ENCODE measurements around the gene WDR27.

The WDR27 gene

DNA sequence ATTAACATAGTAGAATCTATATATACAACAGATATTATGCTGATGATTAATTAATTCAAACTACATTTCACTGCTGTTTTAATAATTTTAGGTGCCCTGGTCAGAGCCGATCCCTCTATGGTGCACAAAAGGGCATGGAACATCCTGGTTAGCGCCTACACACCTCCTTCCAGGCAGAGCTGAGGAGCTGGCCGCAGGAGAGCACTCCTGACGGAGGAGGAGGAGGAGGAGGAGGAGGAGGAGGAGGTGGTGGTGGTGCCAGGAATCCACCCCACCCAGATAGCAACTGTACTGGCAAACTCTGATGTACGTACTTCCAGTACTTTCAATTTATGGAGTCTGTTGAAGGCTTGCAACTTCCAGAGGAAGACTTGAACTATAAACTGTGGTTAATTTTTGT is 244.1 kb downstream of the WDR27 start:
- CTCF ChIA-PET, result no interaction called here
- no peaks in the 10 kb centered on the region for H3K36me3 ChIP-seq (ENCODE audit: control insufficient read depth in 2 of 2, insufficient read depth in 1 of 2, low read length in 2 of 2)
- H3K9me3 ChIP-seq (ENCODE audit: control insufficient read depth, insufficient read depth, low read depth, low read length), result no peaks in the 10 kb centered on the region
- POLR2A ChIA-PET, result no interaction called here
- TF ChIP-seq ZNF626 (tag by site-specific recombination; IDR thresholded peaks at IDR 0.05), result no peak
- no peak for TF ChIP-seq ZNF639 (tag by site-specific recombination; IDR thresholded peaks at IDR 0.05)
- no peak for TF ChIP-seq ZBTB7A (tag by site-specific recombination; IDR thresholded peaks at IDR 0.05; ENCODE audit: low read depth)
- TF ChIP-seq ELK4 (IDR thresholded peaks at IDR 0.05; ENCODE audit: borderline replicate concordance, low read depth, low read length), result no peak
- no peak for TF ChIP-seq PRDM1 (tag by site-specific recombination; IDR thresholded peaks at IDR 0.05)
- no peak for TF ChIP-seq SP3 (tag by site-specific recombination; IDR thresholded peaks at IDR 0.05)
- TF ChIP-seq ZSCAN30 (tag by site-specific recombination; IDR thresholded peaks at IDR 0.05), result no peak
- no peaks in the 10 kb centered on the region for H3K4me1 ChIP-seq (ENCODE audit: control insufficient read depth, insufficient read depth, low read length)
- no peak overlapping the region for H3K4me3 ChIP-seq (ENCODE audit: low read depth, low read length)
- no peak overlapping the region for H3K27ac ChIP-seq (ENCODE audit: extremely low read depth, low read depth, low read length)

- no peak overlapping the region for H3K27ac ChIP-seq (ENCODE audit: extremely low read depth, low read depth, low read length)
- H3K36me3 ChIP-seq (ENCODE audit: control insufficient read depth in 2 of 2, insufficient read depth in 1 of 2, low read length in 2 of 2), result no peaks in the 10 kb centered on the region
- TF ChIP-seq IKZF3 (tag by site-specific recombination; IDR thresholded peaks at IDR 0.05) (no peak), ZNF670 (tag by site-specific recombination; IDR thresholded peaks at IDR 0.05; ENCODE audit: low read depth) (no peak)
- H3K9me3 ChIP-seq (ENCODE audit: control insufficient read depth, insufficient read depth, low read depth, low read length), result no peaks in the 10 kb centered on the region
- H3K4me3 ChIP-seq (ENCODE audit: low read depth, low read length), result no peak overlapping the region
- H3K4me1 ChIP-seq (ENCODE audit: control insufficient read depth, insufficient read depth, low read length), result 0 out of 2 replicates have a peak, but pooled peaks cover 2% of the 10 kb centered on the region
- ChIA-PET CTCF (no interaction called here), POLR2A (no interaction called here)
Measured at GRCh38 chr6:169456840-169457239, 245.0 kb downstream of the WDR27 start.

GRCh38 chr6:169455470-169455869 is 246.4 kb downstream of the WDR27 start:
- POLR2A ChIA-PET, result no interaction called here
- Histone ChIP-seq H3K9me3 (ENCODE audit: control insufficient read depth, insufficient read depth, low read depth, low read length) (no peaks in the 10 kb centered on the region), H3K27ac (ENCODE audit: extremely low read depth, low read depth, low read length) (no peak overlapping the region), H3K4me1 (ENCODE audit: control insufficient read depth, insufficient read depth, low read length) (0 out of 2 replicates have a peak, but pooled peaks cover 2% of the 10 kb centered on the region), H3K36me3 (ENCODE audit: control insufficient read depth in 2 of 2, insufficient read depth in 1 of 2, low read length in 2 of 2) (no peaks in the 10 kb centered on the region), H3K4me3 (ENCODE audit: low read depth, low read length) (no peak overlapping the region)
- no peak for TF ChIP-seq ZNF266 (tag by site-specific recombination; IDR thresholded peaks at IDR 0.05; ENCODE audit: low read depth)
- no peak for TF ChIP-seq ZFP69B (tag by site-specific recombination; IDR thresholded peaks at IDR 0.05)
- no peak for TF ChIP-seq SCRT2 (tag by site-specific recombination; IDR thresholded peaks at IDR 0.05)
- no peak for TF ChIP-seq ZNF521 (tag by site-specific recombination; IDR thresholded peaks at IDR 0.05)
- TF ChIP-seq ZNF140 (tag by site-specific recombination; IDR thresholded peaks at IDR 0.05), result no peak
- TF ChIP-seq SP3 (tag by site-specific recombination; IDR thresholded peaks at IDR 0.05), result no peak
- no peak for TF ChIP-seq ZNF529 (tag by site-specific recombination; IDR thresholded peaks at IDR 0.05; ENCODE audit: insufficient replicate concordance)
- TF ChIP-seq ZIC2 (tag by site-specific recombination; IDR thresholded peaks at IDR 0.05), result no peak
- TF ChIP-seq TCF7L2 (IDR thresholded peaks at IDR 0.05; ENCODE audit: borderline replicate concordance, low read depth, low read length), result no peak
- TF ChIP-seq SCRT1 (tag by site-specific recombination; IDR thresholded peaks at IDR 0.05; ENCODE audit: borderline replicate concordance), result no peak
- no peak for TF ChIP-seq ZNF600 (tag by site-specific recombination; IDR thresholded peaks at IDR 0.05)
- TF ChIP-seq ZNF19 (tag by site-specific recombination; IDR thresholded peaks at IDR 0.05; ENCODE audit: low read depth), result no peak
- no peak for TF ChIP-seq ZSCAN23 (tag by site-specific recombination; IDR thresholded peaks at IDR 0.05)
- TF ChIP-seq, protein P1, sequence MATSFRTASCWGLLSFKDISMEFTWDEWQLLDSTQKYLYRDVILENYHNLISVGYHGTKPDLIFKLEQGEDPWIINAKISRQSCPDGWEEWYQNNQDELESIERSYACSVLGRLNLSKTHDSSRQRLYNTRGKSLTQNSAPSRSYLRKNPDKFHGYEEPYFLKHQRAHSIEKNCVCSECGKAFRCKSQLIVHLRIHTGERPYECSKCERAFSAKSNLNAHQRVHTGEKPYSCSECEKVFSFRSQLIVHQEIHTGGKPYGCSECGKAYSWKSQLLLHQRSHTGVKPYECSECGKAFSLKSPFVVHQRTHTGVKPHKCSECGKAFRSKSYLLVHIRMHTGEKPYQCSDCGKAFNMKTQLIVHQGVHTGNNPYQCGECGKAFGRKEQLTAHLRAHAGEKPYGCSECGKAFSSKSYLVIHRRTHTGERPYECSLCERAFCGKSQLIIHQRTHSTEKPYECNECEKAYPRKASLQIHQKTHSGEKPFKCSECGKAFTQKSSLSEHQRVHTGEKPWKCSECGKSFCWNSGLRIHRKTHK (tag by site-specific recombination; IDR thresholded peaks at IDR 0.05), result no peak
- TF ChIP-seq ZNF580 (tag by site-specific recombination; IDR thresholded peaks at IDR 0.05), result no peak
- TF ChIP-seq, protein P2, sequence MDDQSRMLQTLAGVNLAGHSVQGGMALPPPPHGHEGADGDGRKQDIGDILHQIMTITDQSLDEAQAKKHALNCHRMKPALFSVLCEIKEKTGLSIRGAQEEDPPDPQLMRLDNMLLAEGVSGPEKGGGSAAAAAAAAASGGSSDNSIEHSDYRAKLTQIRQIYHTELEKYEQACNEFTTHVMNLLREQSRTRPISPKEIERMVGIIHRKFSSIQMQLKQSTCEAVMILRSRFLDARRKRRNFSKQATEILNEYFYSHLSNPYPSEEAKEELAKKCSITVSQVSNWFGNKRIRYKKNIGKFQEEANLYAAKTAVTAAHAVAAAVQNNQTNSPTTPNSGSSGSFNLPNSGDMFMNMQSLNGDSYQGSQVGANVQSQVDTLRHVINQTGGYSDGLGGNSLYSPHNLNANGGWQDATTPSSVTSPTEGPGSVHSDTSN (CRISPR knock-in tag; IDR thresholded peaks at IDR 0.05), result no peak
- TF ChIP-seq, protein P3, sequence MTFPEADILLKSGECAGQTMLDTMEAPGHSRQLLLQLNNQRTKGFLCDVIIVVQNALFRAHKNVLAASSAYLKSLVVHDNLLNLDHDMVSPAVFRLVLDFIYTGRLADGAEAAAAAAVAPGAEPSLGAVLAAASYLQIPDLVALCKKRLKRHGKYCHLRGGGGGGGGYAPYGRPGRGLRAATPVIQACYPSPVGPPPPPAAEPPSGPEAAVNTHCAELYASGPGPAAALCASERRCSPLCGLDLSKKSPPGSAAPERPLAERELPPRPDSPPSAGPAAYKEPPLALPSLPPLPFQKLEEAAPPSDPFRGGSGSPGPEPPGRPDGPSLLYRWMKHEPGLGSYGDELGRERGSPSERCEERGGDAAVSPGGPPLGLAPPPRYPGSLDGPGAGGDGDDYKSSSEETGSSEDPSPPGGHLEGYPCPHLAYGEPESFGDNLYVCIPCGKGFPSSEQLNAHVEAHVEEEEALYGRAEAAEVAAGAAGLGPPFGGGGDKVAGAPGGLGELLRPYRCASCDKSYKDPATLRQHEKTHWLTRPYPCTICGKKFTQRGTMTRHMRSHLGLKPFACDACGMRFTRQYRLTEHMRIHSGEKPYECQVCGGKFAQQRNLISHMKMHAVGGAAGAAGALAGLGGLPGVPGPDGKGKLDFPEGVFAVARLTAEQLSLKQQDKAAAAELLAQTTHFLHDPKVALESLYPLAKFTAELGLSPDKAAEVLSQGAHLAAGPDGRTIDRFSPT (tag by site-specific recombination; IDR thresholded peaks at IDR 0.05), result no peak
- CTCF ChIA-PET, result interaction anchor here (0.6 kb wide), 1 partner anchor 580 kb away, joined by 4 read pairs; no protein-coding TSS in a partner anchor

Data from HEK293 (cell line).